ENCODE measurements around the gene KASH5.

The KASH5 gene

DNA sequence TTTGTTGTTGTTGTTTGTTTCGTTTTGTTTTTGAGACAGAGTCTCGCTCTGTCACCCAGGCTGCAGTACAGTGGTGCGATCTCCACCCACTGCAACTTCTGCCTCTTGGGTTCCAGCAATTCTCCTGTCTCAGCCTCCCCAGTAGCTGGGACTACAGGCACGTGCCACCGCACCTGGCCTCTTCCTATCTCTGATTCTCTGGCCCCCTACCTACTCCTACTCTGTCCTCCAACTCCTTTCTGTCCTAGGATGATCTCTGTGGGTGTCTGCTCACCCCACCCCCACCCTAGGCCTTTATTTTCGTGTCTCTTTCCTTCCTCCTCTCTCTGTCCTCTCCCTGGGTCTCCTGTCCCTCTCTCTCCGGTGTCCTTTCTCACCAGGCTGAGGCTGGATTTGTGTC lies 62.4 kb downstream of the KASH5 start:
- TF ChIP-seq ZNF274 (IDR thresholded peaks at IDR 0.05; ENCODE audit: low read depth, low read length) (no peak), SUZ12 (IDR thresholded peaks at IDR 0.05; ENCODE audit: extremely low read depth, insufficient read depth, insufficient read length) (no peak), YY1 (IDR thresholded peaks at IDR 0.05; ENCODE audit: insufficient read depth, insufficient read length) (no peak)
- no peaks in the 10 kb centered on the region for H3K27me3 ChIP-seq (ENCODE audit: insufficient read depth, insufficient read length)
- H3K9ac ChIP-seq (ENCODE audit: insufficient read length, low read depth), result peak overlapping the region; percentile 63
- no peak overlapping the region for H3K4me3 ChIP-seq (ENCODE audit: insufficient read length, low read depth)
- H3K9me3 ChIP-seq (ENCODE audit: insufficient read depth, low read length), result no peaks in the 10 kb centered on the region
- DNase-seq (ENCODE audit: low read depth, low spot score), result no peak
- peaks cover 53% of the 10 kb centered on the region for H3K36me3 ChIP-seq (ENCODE audit: insufficient read depth, insufficient read length, low read length)
- H3K4me1 ChIP-seq (ENCODE audit: insufficient read depth, insufficient read length), result peaks cover 6% of the 10 kb centered on the region

DNA sequence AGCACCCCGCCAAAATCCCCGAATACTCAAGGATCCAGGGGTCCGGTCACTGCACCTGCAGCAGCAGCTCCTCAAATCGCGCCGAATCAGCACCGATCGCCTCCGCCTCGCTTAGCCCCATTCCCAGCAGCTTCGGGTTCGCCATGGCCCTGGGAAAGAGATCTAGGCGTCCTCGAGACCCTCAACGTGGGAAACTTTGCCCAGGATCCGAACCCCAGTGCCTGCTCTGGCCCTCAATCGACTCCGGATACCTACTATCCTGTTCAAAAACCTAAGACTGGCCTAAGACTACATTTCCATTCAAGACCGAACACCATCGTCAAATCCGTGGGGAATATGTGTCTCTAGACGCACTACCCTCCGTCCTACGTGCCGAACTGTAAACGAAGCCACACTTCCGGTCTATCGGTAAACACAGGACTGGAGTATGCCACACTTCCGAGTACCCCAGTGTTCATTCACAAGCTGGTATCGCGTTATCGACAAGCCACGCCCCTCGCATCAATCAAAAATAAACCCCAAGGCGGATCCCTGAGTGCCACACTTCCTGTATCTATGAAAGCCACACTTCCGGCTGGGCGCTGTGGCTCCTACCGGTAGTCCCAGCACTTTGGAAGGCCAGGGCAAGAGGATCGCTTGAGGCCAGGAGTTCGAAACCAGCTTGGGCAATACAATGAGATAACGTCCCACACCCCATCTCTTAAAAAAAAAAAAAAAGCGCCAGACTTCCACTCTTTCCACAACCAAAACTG lies 63.6 kb downstream of the KASH5 start, which contains the start of gene PIH1D1:
Gene PIH1D1 (minus strand): TSS at position 385 of the 752 bp plus-strand sequence. CDS start 240 bp downstream, at position 145.
- H3K36me3 ChIP-seq (ENCODE audit: insufficient read depth, insufficient read length, low read length), result peaks cover 55% of the 10 kb centered on the region
- peaks cover 6% of the 10 kb centered on the region for H3K4me1 ChIP-seq (ENCODE audit: insufficient read depth, insufficient read length)
- peak; percentile 96 for DNase-seq (ENCODE audit: low read depth, low spot score)
- no peaks in the 10 kb centered on the region for H3K9me3 ChIP-seq (ENCODE audit: insufficient read depth, low read length)
- peak within 1 kb of the TSS; percentile 93 for H3K4me3 ChIP-seq (ENCODE audit: insufficient read length, low read depth)
- no peak for TF ChIP-seq YY1 (IDR thresholded peaks at IDR 0.05; ENCODE audit: insufficient read depth, insufficient read length)
- TF ChIP-seq SUZ12 (IDR thresholded peaks at IDR 0.05; ENCODE audit: extremely low read depth, insufficient read depth, insufficient read length), result no peak
- no peak for TF ChIP-seq ZNF274 (IDR thresholded peaks at IDR 0.05; ENCODE audit: low read depth, low read length)
- H3K27me3 ChIP-seq (ENCODE audit: insufficient read depth, insufficient read length), result no peaks in the 10 kb centered on the region
- H3K9ac ChIP-seq (ENCODE audit: insufficient read length, low read depth), result peak within 1 kb of the TSS; percentile 97

DNA sequence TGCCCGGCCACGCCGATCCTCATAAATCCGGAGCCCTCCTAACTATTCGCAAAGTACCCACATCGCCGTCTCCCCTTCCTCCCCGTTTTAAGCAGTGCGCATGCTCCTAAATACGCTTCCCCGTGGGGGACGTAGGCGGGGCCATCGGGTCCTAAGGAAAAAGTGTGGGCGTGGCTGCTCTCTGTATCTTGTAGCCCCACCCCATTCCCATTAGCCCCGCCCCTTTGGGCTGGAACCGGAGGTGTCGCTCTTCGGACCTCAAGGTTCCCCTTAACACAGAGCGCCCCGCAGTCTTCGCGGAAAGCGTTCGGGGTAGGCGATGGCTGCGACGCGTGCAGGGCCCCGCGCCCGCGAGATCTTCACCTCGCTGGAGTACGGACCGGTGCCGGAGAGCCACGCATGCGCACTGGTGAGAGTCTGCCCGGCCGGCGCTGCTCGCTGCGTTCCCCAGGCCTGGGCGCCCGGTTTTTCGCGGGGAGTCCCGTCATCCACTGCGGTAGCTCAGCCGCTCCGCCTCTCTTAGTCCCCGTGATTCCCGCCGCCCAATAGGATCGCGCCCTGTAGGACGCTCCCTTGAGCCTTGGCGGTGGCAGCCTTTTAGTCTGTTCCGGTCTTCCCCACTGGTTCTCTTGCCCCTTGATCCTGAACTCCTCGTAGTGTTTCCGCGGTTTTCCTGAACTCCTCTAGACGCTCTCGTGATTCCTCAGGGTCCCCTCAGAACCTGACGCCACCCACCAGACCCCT lies 65.1 kb downstream of the KASH5 start, which contains the start of gene ALDH16A1:
Gene ALDH16A1 (plus strand): TSS at position 213 of the 744 bp plus-strand sequence. CDS start 107 bp downstream, at position 320.
- TF ChIP-seq YY1 (IDR thresholded peaks at IDR 0.05; ENCODE audit: insufficient read depth, insufficient read length), result no peak
- TF ChIP-seq SUZ12 (IDR thresholded peaks at IDR 0.05; ENCODE audit: extremely low read depth, insufficient read depth, insufficient read length), result no peak
- TF ChIP-seq ZNF274 (IDR thresholded peaks at IDR 0.05; ENCODE audit: low read depth, low read length), result no peak
- Histone ChIP-seq H3K9ac (ENCODE audit: insufficient read length, low read depth) (peak within 1 kb of the TSS; percentile 97), H3K36me3 (ENCODE audit: insufficient read depth, insufficient read length, low read length) (peaks cover 46% of the 10 kb centered on the region), H3K27me3 (ENCODE audit: insufficient read depth, insufficient read length) (no peaks in the 10 kb centered on the region), H3K4me3 (ENCODE audit: insufficient read length, low read depth) (peak within 1 kb of the TSS; percentile 85), H3K4me1 (ENCODE audit: insufficient read depth, insufficient read length) (peaks cover 5% of the 10 kb centered on the region), H3K9me3 (ENCODE audit: insufficient read depth, low read length) (no peaks in the 10 kb centered on the region)
- DNase-seq (ENCODE audit: low read depth, low spot score), result peak; percentile 93

DNA sequence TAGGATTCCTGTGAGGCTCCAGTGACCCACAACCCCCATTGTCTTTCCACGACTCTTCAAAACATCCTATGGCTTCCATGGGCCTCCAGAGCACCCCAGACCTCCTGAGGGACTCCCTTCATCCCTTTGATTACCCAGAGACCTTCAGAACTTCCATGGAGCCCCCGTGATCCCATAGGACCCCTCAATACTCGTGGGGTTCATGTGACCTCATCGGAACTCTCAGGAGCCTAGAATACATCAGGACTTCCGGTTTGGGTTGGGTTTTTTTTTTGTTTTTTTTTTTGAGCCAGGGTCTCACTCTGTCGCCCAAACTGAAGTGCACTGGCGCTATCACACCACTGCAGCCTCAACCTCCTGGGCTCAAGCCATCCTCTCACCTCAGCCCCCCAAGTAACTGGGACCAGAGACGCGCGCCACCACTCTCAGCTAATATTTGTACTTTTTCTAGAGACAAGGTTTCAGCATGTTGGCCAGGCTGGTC lies 65.8 kb downstream of the KASH5 start:
- no peak for TF ChIP-seq YY1 (IDR thresholded peaks at IDR 0.05; ENCODE audit: insufficient read depth, insufficient read length)
- TF ChIP-seq SUZ12 (IDR thresholded peaks at IDR 0.05; ENCODE audit: extremely low read depth, insufficient read depth, insufficient read length), result no peak
- no peak for TF ChIP-seq ZNF274 (IDR thresholded peaks at IDR 0.05; ENCODE audit: low read depth, low read length)
- H3K36me3 ChIP-seq (ENCODE audit: insufficient read depth, insufficient read length, low read length), result peaks cover 45% of the 10 kb centered on the region
- peak overlapping the region; percentile 85 for H3K4me3 ChIP-seq (ENCODE audit: insufficient read length, low read depth)
- DNase-seq (ENCODE audit: low read depth, low spot score), result no peak
- H3K4me1 ChIP-seq (ENCODE audit: insufficient read depth, insufficient read length), result peaks cover 2% of the 10 kb centered on the region
- H3K9me3 ChIP-seq (ENCODE audit: insufficient read depth, low read length), result no peaks in the 10 kb centered on the region
- peak overlapping the region; percentile 97 for H3K9ac ChIP-seq (ENCODE audit: insufficient read length, low read depth)
- no peaks in the 10 kb centered on the region for H3K27me3 ChIP-seq (ENCODE audit: insufficient read depth, insufficient read length)

DNA sequence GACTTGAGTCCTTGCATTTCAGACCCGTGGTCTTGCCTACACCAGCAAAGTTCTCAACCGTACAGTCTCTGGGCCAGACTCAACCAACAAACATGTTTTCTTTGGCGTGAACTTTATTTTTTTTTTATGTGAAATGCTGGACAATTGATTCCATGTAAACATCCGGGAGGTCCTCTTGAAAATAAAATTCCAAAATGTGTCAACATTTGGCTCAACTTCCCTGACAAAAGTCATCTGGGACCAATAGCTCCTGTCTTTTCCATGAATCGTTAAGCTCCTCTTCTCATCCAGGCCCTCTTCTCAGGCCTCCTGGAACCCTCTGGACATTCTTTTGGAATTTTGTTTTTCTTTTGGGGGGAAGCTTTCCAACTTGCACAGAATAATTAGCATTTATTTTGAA lies 67.7 kb downstream of the KASH5 start:
- Histone ChIP-seq H3K9ac (ENCODE audit: insufficient read length, low read depth) (no peak overlapping the region), H3K4me3 (ENCODE audit: insufficient read length, low read depth) (no peak overlapping the region), H3K27me3 (ENCODE audit: insufficient read depth, insufficient read length) (no peaks in the 10 kb centered on the region), H3K4me1 (ENCODE audit: insufficient read depth, insufficient read length) (no peaks in the 10 kb centered on the region), H3K36me3 (ENCODE audit: insufficient read depth, insufficient read length, low read length) (peaks cover 40% of the 10 kb centered on the region), H3K9me3 (ENCODE audit: insufficient read depth, low read length) (no peaks in the 10 kb centered on the region)
- no peak for DNase-seq (ENCODE audit: low read depth, low spot score)
- TF ChIP-seq SUZ12 (IDR thresholded peaks at IDR 0.05; ENCODE audit: extremely low read depth, insufficient read depth, insufficient read length), result no peak
- no peak for TF ChIP-seq ZNF274 (IDR thresholded peaks at IDR 0.05; ENCODE audit: low read depth, low read length)
- TF ChIP-seq YY1 (IDR thresholded peaks at IDR 0.05; ENCODE audit: insufficient read depth, insufficient read length), result no peak

DNA sequence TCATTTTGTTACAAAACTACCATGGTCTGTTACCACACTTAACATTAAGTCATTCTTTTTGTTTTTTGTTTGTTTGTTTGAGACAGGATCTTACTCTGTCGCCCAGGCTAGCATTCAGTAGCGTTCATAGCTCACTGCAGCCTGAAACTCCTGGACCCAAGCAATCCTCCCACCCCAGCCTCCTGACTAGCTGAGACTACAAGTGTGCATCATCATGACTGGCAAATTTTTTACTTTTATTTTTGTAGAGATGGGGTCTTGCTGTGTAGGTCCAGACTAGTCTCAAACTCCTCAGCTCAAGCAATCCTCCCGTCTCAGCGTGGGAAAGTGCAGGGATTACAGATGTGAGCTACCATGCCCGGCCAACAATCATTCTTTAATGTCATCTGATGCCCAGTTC lies 68.3 kb downstream of the KASH5 start:
- no peak overlapping the region for H3K9ac ChIP-seq (ENCODE audit: insufficient read length, low read depth)
- H3K36me3 ChIP-seq (ENCODE audit: insufficient read depth, insufficient read length, low read length), result peaks cover 42% of the 10 kb centered on the region
- TF ChIP-seq YY1 (IDR thresholded peaks at IDR 0.05; ENCODE audit: insufficient read depth, insufficient read length), result no peak
- no peak for TF ChIP-seq ZNF274 (IDR thresholded peaks at IDR 0.05; ENCODE audit: low read depth, low read length)
- TF ChIP-seq SUZ12 (IDR thresholded peaks at IDR 0.05; ENCODE audit: extremely low read depth, insufficient read depth, insufficient read length), result no peak
- no peaks in the 10 kb centered on the region for H3K27me3 ChIP-seq (ENCODE audit: insufficient read depth, insufficient read length)
- H3K4me3 ChIP-seq (ENCODE audit: insufficient read length, low read depth), result no peak overlapping the region
- no peaks in the 10 kb centered on the region for H3K4me1 ChIP-seq (ENCODE audit: insufficient read depth, insufficient read length)
- DNase-seq (ENCODE audit: low read depth, low spot score), result no peak
- no peaks in the 10 kb centered on the region for H3K9me3 ChIP-seq (ENCODE audit: insufficient read depth, low read length)

DNA sequence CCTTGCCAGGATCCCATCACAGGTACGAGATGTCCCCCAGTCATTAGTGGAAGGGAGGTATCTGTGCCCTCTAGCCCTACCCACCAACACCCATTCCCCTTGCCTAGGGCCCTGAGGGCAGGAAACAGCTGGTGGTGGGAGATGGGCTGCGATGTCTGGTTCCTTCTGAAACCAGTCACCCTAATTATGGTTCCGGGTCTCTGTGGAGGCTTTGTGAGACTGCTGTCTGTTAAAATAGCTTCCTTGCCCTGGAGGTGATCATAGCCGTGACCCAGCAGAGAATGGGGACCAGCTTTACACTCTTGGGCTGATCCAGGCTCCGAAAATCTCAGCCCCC lies 70.5 kb downstream of the KASH5 start:
- Histone ChIP-seq H3K9ac (ENCODE audit: insufficient read length, low read depth) (no peak overlapping the region), H3K4me1 (ENCODE audit: insufficient read depth, insufficient read length) (no peaks in the 10 kb centered on the region), H3K36me3 (ENCODE audit: insufficient read depth, insufficient read length, low read length) (peaks cover 44% of the 10 kb centered on the region), H3K9me3 (ENCODE audit: insufficient read depth, low read length) (no peaks in the 10 kb centered on the region), H3K27me3 (ENCODE audit: insufficient read depth, insufficient read length) (no peaks in the 10 kb centered on the region), H3K4me3 (ENCODE audit: insufficient read length, low read depth) (no peak overlapping the region)
- DNase-seq (ENCODE audit: low read depth, low spot score), result no peak
- TF ChIP-seq ZNF274 (IDR thresholded peaks at IDR 0.05; ENCODE audit: low read depth, low read length) (no peak), SUZ12 (IDR thresholded peaks at IDR 0.05; ENCODE audit: extremely low read depth, insufficient read depth, insufficient read length) (no peak), YY1 (IDR thresholded peaks at IDR 0.05; ENCODE audit: insufficient read depth, insufficient read length) (no peak)

Data from NT2/D1 (cell line).